Measurements from ENCODE around the gene SYNJ1. TPM values are rescaled to one million over a fixed set of nuclear protein-coding genes. Genes with fewer than 3 reads are reported as not detected.

The SYNJ1 gene
- total RNA-seq (2022; extraction: Qiagen RNA extraction): 1.5 to 3.3 TPM (median 2.9 TPM) in 5 replicates

GRCh38 chr21:32727687-32728455 lies at the start of gene SYNJ1:
TSS of gene SYNJ1 (minus strand) at chr21:32728013. CDS start at chr21:32726895, 1,118 bp downstream.

GRCh38 chr21:32612075-32612998 lies 115.5 kb downstream of the SYNJ1 start, which contains the start of gene CFAP298:
TSS of gene CFAP298 (minus strand) at chr21:32612377. CDS start at chr21:32612243, 134 bp downstream.

GRCh38 chr21:32585042-32585710 lies 142.6 kb downstream of the SYNJ1 start, which contains the start of gene TCP10L:
TSS of gene TCP10L (minus strand) at chr21:32585523. CDS start at chr21:32584304, 1,219 bp downstream.

Other genes with a start within 250 kb of the SYNJ1 start
- 0.37 to 0.75 TPM (median 0.59 TPM) in 5 replicates for gene TCP10L, start 142.5 kb downstream of the SYNJ1 start, total RNA-seq (2022; extraction: Qiagen RNA extraction)
- gene CFAP298, start 115.6 kb downstream of the SYNJ1 start, total RNA-seq (2022; extraction: Qiagen RNA extraction): 27.0 to 30.8 TPM (median 28.8 TPM) in 5 replicates
- 9.8 to 16.2 TPM (median 13.6 TPM) in 5 replicates for gene PAXBP1, start 43.7 kb upstream of the SYNJ1 start, total RNA-seq (2022; extraction: Qiagen RNA extraction)